ENCODE measurements around the gene CCDC50. TPM values are rescaled to one million over a fixed set of nuclear protein-coding genes. Genes with fewer than 3 reads are reported as not detected.

The CCDC50 gene
- total and polyA plus RNA-seq, 2 donors (not counting 3 experiments of a cell fraction or from before 2014, with no cell fraction given), result 44.4 to 137 TPM

DNA sequence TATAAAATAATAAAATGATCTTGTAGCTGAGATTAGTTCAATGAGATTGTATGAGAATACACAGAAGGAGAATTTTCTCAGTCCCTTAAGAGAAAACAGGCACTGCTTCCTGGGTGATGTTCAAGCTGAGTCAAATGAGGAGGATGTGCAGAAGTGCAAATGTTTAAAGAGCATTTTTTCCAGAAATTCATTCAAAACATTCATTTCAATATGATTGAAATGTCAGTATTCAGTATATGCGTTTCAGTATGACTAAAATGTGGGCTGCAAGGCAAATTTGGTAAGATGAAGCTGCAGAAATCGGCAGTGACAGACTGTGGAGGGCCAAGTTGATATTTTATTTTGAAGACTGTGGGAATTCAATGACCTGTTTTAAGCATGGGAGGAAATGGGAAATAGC, 112.5 kb downstream of the CCDC50 start:
- BruUV-seq (replicated peaks), result no TSS peak
- TF ChIP-seq, protein P1, sequence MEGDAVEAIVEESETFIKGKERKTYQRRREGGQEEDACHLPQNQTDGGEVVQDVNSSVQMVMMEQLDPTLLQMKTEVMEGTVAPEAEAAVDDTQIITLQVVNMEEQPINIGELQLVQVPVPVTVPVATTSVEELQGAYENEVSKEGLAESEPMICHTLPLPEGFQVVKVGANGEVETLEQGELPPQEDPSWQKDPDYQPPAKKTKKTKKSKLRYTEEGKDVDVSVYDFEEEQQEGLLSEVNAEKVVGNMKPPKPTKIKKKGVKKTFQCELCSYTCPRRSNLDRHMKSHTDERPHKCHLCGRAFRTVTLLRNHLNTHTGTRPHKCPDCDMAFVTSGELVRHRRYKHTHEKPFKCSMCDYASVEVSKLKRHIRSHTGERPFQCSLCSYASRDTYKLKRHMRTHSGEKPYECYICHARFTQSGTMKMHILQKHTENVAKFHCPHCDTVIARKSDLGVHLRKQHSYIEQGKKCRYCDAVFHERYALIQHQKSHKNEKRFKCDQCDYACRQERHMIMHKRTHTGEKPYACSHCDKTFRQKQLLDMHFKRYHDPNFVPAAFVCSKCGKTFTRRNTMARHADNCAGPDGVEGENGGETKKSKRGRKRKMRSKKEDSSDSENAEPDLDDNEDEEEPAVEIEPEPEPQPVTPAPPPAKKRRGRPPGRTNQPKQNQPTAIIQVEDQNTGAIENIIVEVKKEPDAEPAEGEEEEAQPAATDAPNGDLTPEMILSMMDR (IDR thresholded peaks at IDR 0.05; ENCODE audit: extremely low read depth in 1 of 2, insufficient read depth in 1 of 2, low read depth in 1 of 2, low read length in 2 of 2), result no peak
- Histone ChIP-seq H3K27me3 (ENCODE audit: control insufficient read depth in 2 of 2, insufficient read depth in 2 of 2, low read length in 2 of 2) (peaks cover 0 to 2% of the 10 kb centered on the region in 2 experiments), H3K9ac (replicated peaks; ENCODE audit: extremely low read depth, insufficient read depth, low read length) (no peak overlapping the region), H3K4me3 (replicated peaks in 1 of 3; ENCODE audit: insufficient read depth in 1 of 3, low read depth in 1 of 3, low read length in 3 of 3) (no peak overlapping the region), H3K4me1 (ENCODE audit: control insufficient read depth, extremely low read depth, insufficient read depth, low read length) (no peaks in the 10 kb centered on the region), H3K79me2 (ENCODE audit: control insufficient read depth, insufficient read depth, low read length) (no peaks in the 10 kb centered on the region), H3K4me2 (ENCODE audit: insufficient read depth, low read length) (no peak overlapping the region), H3K9me3 (replicated peaks; ENCODE audit: control insufficient read depth, insufficient read depth, low read length) (no peaks in the 10 kb centered on the region), H2AFZ (ENCODE audit: low read depth, low read length) (no peak overlapping the region), H3K27ac (ENCODE audit: insufficient read depth, low read depth, low read length) (no peak overlapping the region), H3K9me1 (replicated peaks; ENCODE audit: control insufficient read depth, extremely low read depth, insufficient read depth, low read length) (no peaks in the 10 kb centered on the region), H4K20me1 (replicated peaks; ENCODE audit: control insufficient read depth, extremely low read depth, insufficient read depth, low read length) (no peaks in the 10 kb centered on the region), H3K36me3 (ENCODE audit: control insufficient read depth in 2 of 2, extremely low read depth in 1 of 2, insufficient read depth in 2 of 2, low read length in 2 of 2) (no peaks in the 10 kb centered on the region)
- ChIA-PET POLR2A (no interaction called here), CTCF (interaction anchor here (0.9 kb wide), 1 partner anchor 1003 kb away, joined by 3 read pairs; no protein-coding TSS in a partner anchor)
- DNase-seq (ENCODE audit: low read depth, low spot score) (no peak), FAIRE-seq (no peak)
- dilution Hi-C loops (cut with MboI; ENCODE audit: extremely low pct_ligation_motif_present, low sequenced_read_pairs) (no loop called here), intact Hi-C loops (cut with micrococcal nuclease) (no loop called here)

DNA sequence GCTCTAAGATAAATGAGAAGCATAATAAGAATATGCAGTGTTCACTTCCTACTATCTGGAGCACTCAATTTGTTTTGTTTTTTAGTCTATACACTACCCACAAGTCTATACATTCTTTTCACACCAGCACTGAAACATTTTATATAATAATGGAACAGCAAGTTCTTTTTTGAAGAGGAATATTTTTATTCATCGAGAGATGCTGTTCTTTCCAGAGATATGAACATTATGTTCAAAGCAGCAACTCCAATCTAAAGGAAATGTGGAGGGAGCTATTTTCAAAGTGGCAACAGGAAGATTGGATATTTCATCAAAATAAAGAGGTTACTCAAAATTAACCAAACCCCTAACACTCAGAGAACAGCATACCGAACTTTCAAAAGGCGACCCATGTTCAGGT, 115.4 kb downstream of the CCDC50 start:
- Histone ChIP-seq H2AFZ (ENCODE audit: low read depth, low read length) (no peak overlapping the region), H3K36me3 (ENCODE audit: control insufficient read depth in 2 of 2, extremely low read depth in 1 of 2, insufficient read depth in 2 of 2, low read length in 2 of 2) (no peaks in the 10 kb centered on the region), H3K4me3 (replicated peaks in 1 of 3; ENCODE audit: insufficient read depth in 1 of 3, low read depth in 1 of 3, low read length in 3 of 3) (no peak overlapping the region), H3K9me1 (replicated peaks; ENCODE audit: control insufficient read depth, extremely low read depth, insufficient read depth, low read length) (no peaks in the 10 kb centered on the region), H3K27me3 (ENCODE audit: control insufficient read depth in 2 of 2, insufficient read depth in 2 of 2, low read length in 2 of 2) (no peaks in the 10 kb centered on the region), H3K9ac (replicated peaks; ENCODE audit: extremely low read depth, insufficient read depth, low read length) (no peak overlapping the region), H3K27ac (ENCODE audit: insufficient read depth, low read depth, low read length) (no peak overlapping the region), H4K20me1 (replicated peaks; ENCODE audit: control insufficient read depth, extremely low read depth, insufficient read depth, low read length) (no peaks in the 10 kb centered on the region), H3K4me2 (ENCODE audit: insufficient read depth, low read length) (no peak overlapping the region), H3K79me2 (ENCODE audit: control insufficient read depth, insufficient read depth, low read length) (no peaks in the 10 kb centered on the region), H3K4me1 (ENCODE audit: control insufficient read depth, extremely low read depth, insufficient read depth, low read length) (no peaks in the 10 kb centered on the region), H3K9me3 (replicated peaks; ENCODE audit: control insufficient read depth, insufficient read depth, low read length) (no peaks in the 10 kb centered on the region)
- intact Hi-C loops (cut with micrococcal nuclease) (no loop called here), dilution Hi-C loops (cut with MboI; ENCODE audit: extremely low pct_ligation_motif_present, low sequenced_read_pairs) (no loop called here)
- TF ChIP-seq FOS (IDR thresholded peaks at IDR 0.05; ENCODE audit: borderline replicate concordance, insufficient read depth, low read length), result no peak
- TF ChIP-seq, protein P2, sequence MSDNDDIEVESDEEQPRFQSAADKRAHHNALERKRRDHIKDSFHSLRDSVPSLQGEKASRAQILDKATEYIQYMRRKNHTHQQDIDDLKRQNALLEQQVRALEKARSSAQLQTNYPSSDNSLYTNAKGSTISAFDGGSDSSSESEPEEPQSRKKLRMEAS (IDR thresholded peaks at IDR 0.05; ENCODE audit: insufficient read depth, insufficient read length), result no peak
- no peak for TF ChIP-seq POLR2A (IDR thresholded peaks at IDR 0.05; ENCODE audit: low read depth, low read length)
- TF ChIP-seq, protein P1 (IDR thresholded peaks at IDR 0.05; ENCODE audit: extremely low read depth in 1 of 2, insufficient read depth in 1 of 2, low read depth in 1 of 2, low read length in 2 of 2), result no peak
- no peak for TF ChIP-seq JUN (IDR thresholded peaks at IDR 0.05; ENCODE audit: borderline replicate concordance, insufficient read depth, insufficient read length, low read depth)
- TF ChIP-seq GATA2 (IDR thresholded peaks at IDR 0.05; ENCODE audit: insufficient read depth, insufficient read length, low read depth, low read length), result no peak
- no peak for TF ChIP-seq POLR2AphosphoS5 (IDR thresholded peaks at IDR 0.05; ENCODE audit: insufficient read depth, low read depth, low read length)
- TF ChIP-seq MYC (IDR thresholded peaks at IDR 0.05; ENCODE audit: low read depth, low read length), result no peak
- TF ChIP-seq EZH2 (IDR thresholded peaks at IDR 0.05; ENCODE audit: borderline replicate concordance, low read depth, low read length, severe bottlenecking), result no peak
- no peak for DNase-seq (ENCODE audit: low read depth, low spot score)
- no peak for FAIRE-seq
- ChIA-PET POLR2A (no interaction called here), CTCF (interaction anchor here (1.5 to 2.6 kb wide), 2 partner anchors 978 to 1000 kb away, joined by 5 to 10 read pairs; no protein-coding TSS in a partner anchor)
- no TSS peak for BruUV-seq (replicated peaks)

Data from endothelial cell of umbilical vein (primary cell).